HG03108 (cell line): ENCODE results near the gene CD101.
A peak's percentile ranks its signal among the peaks of the same experiment; 100 is the strongest.

ENCODE experiments used
- ATAC-seq: cut with Tn5 transposase; IDR thresholded peaks from one replicate; pipeline ENCODE4 v1.9.1; 2021; ENCODE audit warnings: moderate library complexity; ENCODE audit not compliant: unreplicated experiment

CD101 gene

GRCh38 chr1:117047271-117047670, 45.7 kb downstream of the CD101 start:
- no peak for ATAC-seq

DNA sequence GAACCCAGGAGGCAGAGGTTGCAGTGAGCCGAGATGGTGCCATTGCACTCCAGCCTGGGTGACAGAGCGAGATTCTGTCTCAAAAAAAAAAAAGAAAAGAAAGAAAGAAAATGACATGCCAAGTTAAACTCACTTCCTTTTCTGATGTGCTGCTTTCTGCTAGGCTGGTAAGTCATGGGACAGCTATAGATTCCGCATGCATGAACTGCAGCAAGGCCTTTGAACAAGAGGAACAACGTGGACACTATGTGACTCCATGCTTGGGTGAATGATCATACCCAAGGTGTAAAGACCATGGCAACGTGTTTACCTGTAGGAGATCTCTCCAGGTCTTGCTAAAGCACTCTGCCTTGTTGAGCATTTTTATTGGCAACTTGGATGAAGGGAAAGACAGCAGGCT, 48.3 kb downstream of the CD101 start:
- no peak for ATAC-seq

GRCh38 chr1:117051224-117052064, 49.9 kb downstream of the CD101 start:
- peak; percentile 75 for ATAC-seq

GRCh38 chr1:117054068-117054467, 52.5 kb downstream of the CD101 start:
- ATAC-seq = no peak

GRCh38 chr1:117058810-117059209, 57.2 kb downstream of the CD101 start:
- no peak for ATAC-seq

- ATAC-seq = peak; percentile 27
Observed at GRCh38 chr1:117059334-117059677, 57.7 kb downstream of the CD101 start.

DNA sequence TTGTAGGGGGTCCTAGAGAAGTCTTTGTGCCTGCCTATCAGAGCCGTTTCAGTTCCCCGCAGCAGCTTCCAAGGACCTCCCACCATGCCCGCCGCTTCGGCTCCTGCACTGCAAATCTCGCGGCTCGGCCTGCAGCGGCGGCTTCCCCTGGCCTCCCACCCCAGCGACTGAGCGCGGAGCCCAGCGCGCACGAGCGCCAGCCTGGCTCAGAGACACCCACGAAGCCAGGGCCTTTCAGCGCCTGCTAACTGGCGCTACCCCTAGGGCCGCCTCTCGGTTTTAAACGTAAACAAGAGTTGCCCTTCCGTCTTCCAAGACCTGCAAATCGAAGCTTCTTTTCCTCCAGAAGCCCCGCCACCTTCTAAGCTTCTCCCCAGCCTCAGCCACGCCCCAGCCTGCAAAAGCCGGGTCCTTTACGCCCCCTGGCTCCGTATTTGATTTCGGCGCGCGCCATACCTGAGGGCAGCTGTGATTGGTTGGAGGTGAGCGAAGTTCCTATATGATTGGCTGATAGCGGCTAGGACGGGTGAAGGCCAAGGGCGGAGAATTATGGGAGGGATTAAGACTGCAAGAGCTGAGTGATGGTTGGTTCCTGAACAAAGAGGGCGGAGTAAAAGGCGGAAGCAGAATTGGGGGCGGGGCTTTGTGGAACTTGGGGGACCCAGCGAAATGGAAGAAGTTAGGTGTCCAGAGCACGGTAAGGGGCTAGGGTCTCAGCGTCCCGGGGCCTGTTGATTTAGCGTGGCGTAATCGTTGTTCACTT, 58.3 kb downstream of the CD101 start, which contains the start of gene TTF2:
Gene TTF2 (plus strand): TSS at position 649 of the 763 bp plus-strand sequence. CDS start 21 bp downstream, at position 670.
- peak; percentile 91 for ATAC-seq

- ATAC-seq = peak; percentile 2
Observed at GRCh38 chr1:117060441-117061317, 59.1 kb downstream of the CD101 start.

DNA sequence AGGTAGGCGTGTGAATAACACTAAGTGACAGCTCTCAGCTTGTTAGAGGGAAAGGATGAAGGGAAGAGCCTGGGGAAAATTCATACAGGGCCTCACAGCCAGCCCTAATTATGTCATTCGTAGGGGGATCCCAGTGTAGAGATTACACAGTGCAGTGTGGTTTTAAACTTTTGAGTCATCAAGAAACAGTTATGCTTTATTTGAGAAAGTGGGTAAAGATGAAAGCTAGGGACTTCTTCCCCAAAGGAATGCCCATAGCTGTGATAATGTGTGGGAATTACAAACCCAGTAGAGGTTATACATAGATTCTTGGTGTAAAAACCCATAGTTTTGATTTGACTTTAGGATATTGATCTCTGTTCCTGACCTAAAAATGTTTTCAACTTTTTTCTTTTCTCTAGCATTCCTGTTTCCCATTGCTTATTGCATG, 60.4 kb downstream of the CD101 start:
- ATAC-seq = peak; percentile 22

DNA sequence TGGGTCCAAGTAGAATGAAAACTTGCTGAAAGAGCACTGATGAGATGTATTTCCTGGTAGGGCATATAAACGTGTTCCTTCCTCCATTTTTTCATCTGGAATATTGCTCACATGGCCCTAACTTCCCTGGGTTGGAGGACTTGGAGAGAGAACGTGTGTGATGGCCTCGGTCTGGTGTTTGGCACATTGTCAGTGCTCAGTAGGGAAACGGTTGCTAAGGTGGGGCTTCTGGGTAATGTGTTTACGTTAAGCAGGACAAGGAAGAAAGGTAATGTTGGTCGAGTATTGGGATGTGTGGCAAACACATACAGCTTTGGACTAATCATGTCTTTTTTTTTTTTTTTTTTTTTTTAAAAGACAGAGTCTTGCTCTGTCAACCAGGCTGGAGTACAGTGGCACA, 64.8 kb downstream of the CD101 start:
- no peak for ATAC-seq

- ATAC-seq = peak; percentile 66
Observed at GRCh38 chr1:117067533-117068370, 66.2 kb downstream of the CD101 start.

DNA sequence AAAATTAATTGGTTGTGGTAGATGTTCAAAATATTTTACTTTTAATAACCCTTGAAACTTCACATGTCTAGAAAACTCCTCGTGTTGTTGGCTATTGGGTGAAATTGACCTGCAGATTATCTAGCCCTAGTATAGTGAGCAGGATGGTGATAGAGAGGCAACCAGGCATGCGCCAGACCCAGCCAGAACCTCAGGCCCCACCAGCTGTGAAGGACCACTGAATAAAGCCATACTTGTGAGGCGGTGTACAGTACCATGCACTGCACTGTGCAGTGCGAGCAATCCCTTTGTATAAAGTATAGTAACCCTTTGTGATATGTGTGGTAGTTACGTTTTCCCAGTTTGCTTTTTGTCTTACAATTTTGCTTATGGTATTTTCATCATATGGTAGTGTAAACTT, 67.0 kb downstream of the CD101 start:
- no peak for ATAC-seq

- no peak for ATAC-seq
Observed at GRCh38 chr1:117069220-117069844, 67.8 kb downstream of the CD101 start.

- no peak for ATAC-seq
Observed at GRCh38 chr1:117070124-117070523, 68.6 kb downstream of the CD101 start.

GRCh38 chr1:117076648-117077047, 75.1 kb downstream of the CD101 start:
- ATAC-seq = no peak

DNA sequence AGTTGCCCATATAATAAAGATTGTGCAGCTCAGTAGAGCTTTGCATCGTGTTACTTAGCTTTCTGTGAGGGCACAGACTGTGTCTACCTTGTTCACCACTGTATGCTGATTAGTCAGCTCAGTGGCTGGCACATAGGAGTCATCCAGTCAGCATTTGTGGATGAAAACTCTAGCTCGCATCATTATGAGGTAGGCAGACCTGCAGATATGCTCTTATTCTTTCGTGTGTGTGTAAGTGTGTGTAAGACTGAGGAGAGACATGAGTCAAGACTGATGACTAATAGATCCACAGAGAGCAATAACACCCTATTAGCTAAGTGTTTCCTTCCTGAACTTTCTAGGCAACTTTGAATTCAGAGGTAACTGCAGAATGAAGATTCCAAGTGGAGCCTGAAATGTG, 75.7 kb downstream of the CD101 start:
- ATAC-seq = no peak

DNA sequence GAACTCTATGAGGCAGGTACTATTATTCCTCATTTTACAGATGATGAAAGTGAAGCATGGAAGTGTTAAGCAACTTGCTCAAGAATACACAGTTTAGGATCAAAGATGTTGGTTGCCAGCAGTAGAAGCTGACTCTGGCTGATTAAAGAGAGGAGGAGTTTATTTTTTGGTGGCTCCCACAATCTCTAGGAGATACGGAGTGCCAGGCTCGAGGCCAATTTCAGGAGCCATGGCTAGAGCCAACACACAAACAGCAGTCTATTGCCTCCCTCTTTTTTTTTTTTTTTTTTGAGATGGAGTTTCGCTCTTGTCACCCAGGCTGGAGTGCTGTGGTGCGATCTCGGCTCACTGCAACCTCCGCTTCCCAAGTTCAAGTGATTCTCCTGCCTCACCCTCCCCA, 78.2 kb downstream of the CD101 start:
- ATAC-seq = no peak

GRCh38 chr1:117084231-117084630, 82.7 kb downstream of the CD101 start:
- ATAC-seq = no peak
